ENCODE data around the gene NGF. TPM values are rescaled to one million over a fixed set of nuclear protein-coding genes. Genes with fewer than 3 reads are reported as not detected.

Gene NGF
- total RNA-seq, 1 donor from 2014 or later, result not detected

GRCh38 chr1:115343200-115343737 is 5.2 kb upstream of the NGF start:
- no peaks in the 10 kb centered on the region for H3K4me1 Mint-ChIP-seq
- intact Hi-C loops (cut with micrococcal nuclease), result no loop called here
- no peak overlapping the region for H3K27ac Mint-ChIP-seq
- H3K36me3 Mint-ChIP-seq (ENCODE audit: low read depth), result no peaks in the 10 kb centered on the region
- CTCF ChIA-PET, result no interaction called here
- H3K4me3 Mint-ChIP-seq, result no peak overlapping the region
- H3K27me3 Mint-ChIP-seq, result peaks cover 27% of the 10 kb centered on the region
- no peaks in the 10 kb centered on the region for H3K9me3 Mint-ChIP-seq
- ATAC-seq (ENCODE audit: low read depth), result no peak
- TF ChIP-seq, protein P1, sequence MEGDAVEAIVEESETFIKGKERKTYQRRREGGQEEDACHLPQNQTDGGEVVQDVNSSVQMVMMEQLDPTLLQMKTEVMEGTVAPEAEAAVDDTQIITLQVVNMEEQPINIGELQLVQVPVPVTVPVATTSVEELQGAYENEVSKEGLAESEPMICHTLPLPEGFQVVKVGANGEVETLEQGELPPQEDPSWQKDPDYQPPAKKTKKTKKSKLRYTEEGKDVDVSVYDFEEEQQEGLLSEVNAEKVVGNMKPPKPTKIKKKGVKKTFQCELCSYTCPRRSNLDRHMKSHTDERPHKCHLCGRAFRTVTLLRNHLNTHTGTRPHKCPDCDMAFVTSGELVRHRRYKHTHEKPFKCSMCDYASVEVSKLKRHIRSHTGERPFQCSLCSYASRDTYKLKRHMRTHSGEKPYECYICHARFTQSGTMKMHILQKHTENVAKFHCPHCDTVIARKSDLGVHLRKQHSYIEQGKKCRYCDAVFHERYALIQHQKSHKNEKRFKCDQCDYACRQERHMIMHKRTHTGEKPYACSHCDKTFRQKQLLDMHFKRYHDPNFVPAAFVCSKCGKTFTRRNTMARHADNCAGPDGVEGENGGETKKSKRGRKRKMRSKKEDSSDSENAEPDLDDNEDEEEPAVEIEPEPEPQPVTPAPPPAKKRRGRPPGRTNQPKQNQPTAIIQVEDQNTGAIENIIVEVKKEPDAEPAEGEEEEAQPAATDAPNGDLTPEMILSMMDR (IDR thresholded peaks at IDR 0.05), result no peak
- POLR2A ChIA-PET, result no interaction called here
- DNase-seq, result no peak

DNA sequence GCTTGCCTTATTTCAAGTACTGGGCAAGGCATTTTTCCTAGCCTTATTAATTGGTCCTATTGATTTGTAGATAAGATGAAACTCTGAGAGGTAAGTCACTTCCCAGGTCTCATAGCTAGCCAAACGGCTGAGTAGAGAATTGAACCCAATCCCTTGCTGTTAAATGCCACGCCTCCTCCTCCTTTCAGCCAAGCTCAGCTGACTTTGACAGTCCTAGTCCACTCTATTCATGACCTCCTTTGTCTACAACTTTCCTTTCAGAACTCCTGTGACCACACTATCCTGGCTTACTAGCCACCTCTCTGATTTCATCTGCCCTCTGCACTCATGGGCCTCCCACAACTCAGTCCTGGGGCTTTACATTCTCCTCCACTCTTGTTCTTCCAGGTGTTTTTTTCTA is 3.9 kb upstream of the NGF start:
- no peak overlapping the region for H3K27ac Mint-ChIP-seq
- CTCF ChIA-PET, result no interaction called here
- POLR2A ChIA-PET, result no interaction called here
- peaks cover 34% of the 10 kb centered on the region for H3K27me3 Mint-ChIP-seq
- H3K36me3 Mint-ChIP-seq (ENCODE audit: low read depth), result no peaks in the 10 kb centered on the region
- TF ChIP-seq, protein P1 (IDR thresholded peaks at IDR 0.05), result no peak
- DNase-seq (no peak), ATAC-seq (ENCODE audit: low read depth) (no peak)
- no peaks in the 10 kb centered on the region for H3K9me3 Mint-ChIP-seq
- no peak overlapping the region for H3K4me3 Mint-ChIP-seq
- no peaks in the 10 kb centered on the region for H3K4me1 Mint-ChIP-seq
- intact Hi-C loops (cut with micrococcal nuclease), result no loop called here

DNA sequence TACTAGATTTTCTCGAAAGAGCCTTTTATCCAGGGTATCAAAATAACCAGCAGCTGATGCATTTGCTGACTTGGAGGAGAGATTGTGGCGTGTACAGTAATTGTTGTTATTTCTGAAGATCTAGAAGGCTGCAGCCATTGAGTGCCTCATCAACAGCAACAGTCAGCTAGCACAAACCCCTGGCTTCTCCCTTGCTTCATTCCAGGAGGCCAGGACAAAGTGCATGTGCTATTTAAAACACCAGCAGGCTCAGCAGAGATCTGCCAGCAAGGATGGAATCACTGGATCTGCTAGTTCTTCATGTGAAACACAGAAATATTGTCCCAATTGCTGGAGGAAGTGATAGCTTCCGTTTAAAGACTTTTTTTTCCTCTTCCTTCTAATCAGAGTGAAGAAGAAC is 2.8 kb upstream of the NGF start:
- ChIA-PET POLR2A (no interaction called here), CTCF (no interaction called here)
- Mint-ChIP-seq H3K9me3 (no peaks in the 10 kb centered on the region), H3K4me1 (no peaks in the 10 kb centered on the region), H3K36me3 (ENCODE audit: low read depth) (no peaks in the 10 kb centered on the region), H3K4me3 (no peak overlapping the region), H3K27ac (no peak overlapping the region), H3K27me3 (peaks cover 40% of the 10 kb centered on the region)
- DNase-seq (no peak), ATAC-seq (ENCODE audit: low read depth) (no peak)
- TF ChIP-seq, protein P1 (IDR thresholded peaks at IDR 0.05), result no peak
- intact Hi-C loops (cut with micrococcal nuclease), result no loop called here

- H3K27me3 Mint-ChIP-seq, result peaks cover 40% of the 10 kb centered on the region
- no peaks in the 10 kb centered on the region for H3K4me1 Mint-ChIP-seq
- H3K27ac Mint-ChIP-seq, result no peak overlapping the region
- H3K4me3 Mint-ChIP-seq, result no peak overlapping the region
- H3K36me3 Mint-ChIP-seq (ENCODE audit: low read depth), result no peaks in the 10 kb centered on the region
- CTCF ChIA-PET, result no interaction called here
- TF ChIP-seq, protein P1 (IDR thresholded peaks at IDR 0.05), result no peak
- ATAC-seq (ENCODE audit: low read depth), result no peak
- intact Hi-C loops (cut with micrococcal nuclease), result no loop called here
- POLR2A ChIA-PET, result no interaction called here
- no peaks in the 10 kb centered on the region for H3K9me3 Mint-ChIP-seq
- no peak for DNase-seq
Measured at GRCh38 chr1:115338457-115338820, 390 bp upstream of the NGF start.

DNA sequence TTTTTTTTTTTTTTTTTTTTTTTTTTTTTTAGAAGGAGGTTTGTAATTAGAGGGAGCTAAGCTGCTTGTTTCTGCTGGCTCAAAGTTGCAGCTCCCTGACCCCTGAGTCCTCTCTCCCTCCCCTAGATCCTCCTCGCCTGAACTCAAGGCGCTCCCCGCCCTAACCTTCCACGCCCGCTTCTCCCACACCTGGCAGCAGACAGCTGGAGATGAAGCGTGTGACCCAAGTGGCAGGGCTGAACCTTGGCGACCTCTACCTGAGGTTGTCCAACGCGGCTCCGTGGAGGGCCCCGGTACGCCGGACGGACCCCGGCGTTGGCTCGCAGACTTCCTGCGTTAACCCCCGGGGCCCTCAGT is 795 bp downstream of the NGF start:
- no peaks in the 10 kb centered on the region for H3K4me1 Mint-ChIP-seq
- peaks cover 38% of the 10 kb centered on the region for H3K27me3 Mint-ChIP-seq
- ChIA-PET POLR2A (no interaction called here), CTCF (no interaction called here)
- ATAC-seq (ENCODE audit: low read depth) (no peak), DNase-seq (no peak)
- intact Hi-C loops (cut with micrococcal nuclease), result no loop called here
- no peaks in the 10 kb centered on the region for H3K9me3 Mint-ChIP-seq
- no peak overlapping the region for H3K4me3 Mint-ChIP-seq
- H3K36me3 Mint-ChIP-seq (ENCODE audit: low read depth), result no peaks in the 10 kb centered on the region
- TF ChIP-seq, protein P1 (IDR thresholded peaks at IDR 0.05), result no peak
- H3K27ac Mint-ChIP-seq, result no peak overlapping the region

All from activated B cell treated with CpG ODN at 0.5 μM for 24 hours (primary cell).